Neural cell (in vitro differentiated cells): ENCODE results near the gene PNMA6F. TPM values are rescaled to one million over a fixed set of nuclear protein-coding genes. Genes with fewer than 3 reads are reported as not detected.

Experiments used
- H2AFZ ChIP-seq: fragments of 200-600, 300-800 bp; sonication (generic), shearing (Covaris generic); 2 replicates; pipeline ENCODE4 v1.6.0; 2014; ENCODE audit warnings: low read depth, mild to moderate bottlenecking, antibody characterized with exemption, low read length, moderate library complexity
- H3F3A ChIP-seq: fragments of 200-600 bp; shearing (Covaris generic); 2 replicates; pipeline ENCODE4 v1.6.1; 2016; ENCODE audit warnings: mild to moderate bottlenecking, moderate library complexity, mixed read lengths, antibody characterized with exemption, low read length; ENCODE audit not compliant: insufficient read depth, poor library complexity, severe bottlenecking
- H3K27ac ChIP-seq: fragments of 200-600, 300-800 bp; sonication (generic), shearing (Covaris generic); 2 replicates; pipeline ENCODE4 v1.5.1; 2014; ENCODE audit warnings: mild to moderate bottlenecking, low read length, moderate library complexity
- H3K27me3 ChIP-seq: fragments of 300-800, 200-600 bp; sonication (generic), shearing (Covaris generic); 2 replicates; pipeline ENCODE4 v1.6.0; 2014; ENCODE audit warnings: mild to moderate bottlenecking, low read depth, low read length, moderate library complexity; ENCODE audit not compliant: insufficient read depth
- H3K36me3 ChIP-seq: fragments of 300-800, 200-600 bp; sonication (generic), shearing (Covaris generic); 2 replicates; pipeline ENCODE4 v1.5.1; 2014; ENCODE audit warnings: mild to moderate bottlenecking, antibody characterized with exemption, low read length, moderate library complexity; ENCODE audit not compliant: insufficient read depth
- H3K4me2 ChIP-seq: fragments of 300-800, 200-600 bp; sonication (generic), shearing (Covaris generic); 2 replicates; pipeline ENCODE4 v1.6.0; 2014; ENCODE audit warnings: mild to moderate bottlenecking, low read length
- H3K4me3 ChIP-seq: fragments of 300-800, 200-600 bp; sonication (generic), shearing (Covaris generic); 2 replicates; pipeline ENCODE4 v1.5.1; 2014; ENCODE audit warnings: mild to moderate bottlenecking, low read length, moderate library complexity
- H3K79me2 ChIP-seq: fragments of 200-600 bp; shearing (Covaris generic); replicated peaks from 2 replicates; pipeline ENCODE4 v1.6.0; 2014; ENCODE audit warnings: mild to moderate bottlenecking, low read length, moderate library complexity; ENCODE audit not compliant: insufficient read depth
- H3K9ac ChIP-seq: fragments of 300-800, 200-600 bp; sonication (generic), shearing (Covaris generic); 2 replicates; pipeline ENCODE4 v1.6.1; 2016; ENCODE audit warnings: mild to moderate bottlenecking, low read length, mixed read lengths
- H3K9me2 ChIP-seq: fragments of 200-600 bp; shearing (Covaris generic); 2 replicates; pipeline ENCODE4 v1.6.1; 2016; ENCODE audit warnings: mild to moderate bottlenecking, low read length, mixed read lengths; ENCODE audit not compliant: insufficient read depth
- H3K9me3 ChIP-seq: fragments of 200-600, 300-800 bp; sonication (generic), shearing (Covaris generic); 2 replicates; pipeline ENCODE4 v1.6.1; 2016; ENCODE audit warnings: mild to moderate bottlenecking, mixed run types, low read length, moderate library complexity, mixed read lengths
- H4K20me1 ChIP-seq: fragments of 200-600 bp; shearing (Covaris generic); 2 replicates; pipeline ENCODE4 v1.6.1; 2016; ENCODE audit warnings: mild to moderate bottlenecking, mixed run types; ENCODE audit not compliant: insufficient read depth
- EP300 ChIP-seq: fragments of 450-650 bp; conservative IDR thresholded peaks from 2 replicates; pipeline ENCODE4 v1.6.1; 2014; ENCODE audit warnings: antibody characterized with exemption, mild to moderate bottlenecking, moderate library complexity; ENCODE audit not compliant: poor library complexity, severe bottlenecking
- EZH2 ChIP-seq: fragments of 200-600, 300-800 bp; shearing (Covaris generic), sonication (generic); IDR thresholded peaks from 2 replicates; pipeline ENCODE4 v1.6.1; 2014; ENCODE audit warnings: antibody characterized with exemption, low read length, borderline replicate concordance, mild to moderate bottlenecking; ENCODE audit not compliant: insufficient read depth, poor library complexity, severe bottlenecking
- MXI1 ChIP-seq: fragments of 450-650 bp; conservative IDR thresholded peaks from 2 replicates; pipeline ENCODE4 v1.6.1; 2014; ENCODE audit warnings: antibody characterized with exemption, mild to moderate bottlenecking; ENCODE audit not compliant: poor library complexity, severe bottlenecking
- POLR2AphosphoS5 ChIP-seq: IDR thresholded peaks from 2 replicates; pipeline ENCODE4 v1.6.1; 2012
- RAD21 ChIP-seq: fragments of 450-650 bp; conservative IDR thresholded peaks from 2 replicates; pipeline ENCODE4 v1.6.1; 2014; ENCODE audit warnings: antibody characterized with exemption, mild to moderate bottlenecking, moderate library complexity
- SMC3 ChIP-seq: fragments of 450-650 bp; conservative IDR thresholded peaks from 2 replicates; pipeline ENCODE4 v1.6.1; 2014; ENCODE audit warnings: antibody characterized with exemption, mild to moderate bottlenecking, moderate library complexity; ENCODE audit not compliant: poor library complexity
- TAF1 ChIP-seq: IDR thresholded peaks from 2 replicates; pipeline ENCODE4 v1.6.1; 2012; ENCODE audit warnings: low read depth
- polyA plus RNA-seq: library from polyadenylated mRNA; depleted of rRNA; stranded (reverse); fragments of >200 nt; gene quantifications from 2 replicates; pipeline ENCODE4 v1.2.3, GENCODE V29; 2014
- TF ChIP-seq, protein P1 (sequence below): IDR thresholded peaks from 2 replicates; pipeline ENCODE4 v1.6.1; 2012; ENCODE audit warnings: borderline replicate concordance
- TF ChIP-seq, protein P2 (sequence below): fragments of 450-650 bp; IDR thresholded peaks from 2 replicates; pipeline ENCODE4 v1.5.1; 2014; ENCODE audit warnings: antibody characterized with exemption, mild to moderate bottlenecking, moderate library complexity; ENCODE audit not compliant: poor library complexity, severe bottlenecking

PNMA6F gene
- polyA plus RNA-seq, 1 donor from 2014 or later: 0.77 TPM

DNA sequence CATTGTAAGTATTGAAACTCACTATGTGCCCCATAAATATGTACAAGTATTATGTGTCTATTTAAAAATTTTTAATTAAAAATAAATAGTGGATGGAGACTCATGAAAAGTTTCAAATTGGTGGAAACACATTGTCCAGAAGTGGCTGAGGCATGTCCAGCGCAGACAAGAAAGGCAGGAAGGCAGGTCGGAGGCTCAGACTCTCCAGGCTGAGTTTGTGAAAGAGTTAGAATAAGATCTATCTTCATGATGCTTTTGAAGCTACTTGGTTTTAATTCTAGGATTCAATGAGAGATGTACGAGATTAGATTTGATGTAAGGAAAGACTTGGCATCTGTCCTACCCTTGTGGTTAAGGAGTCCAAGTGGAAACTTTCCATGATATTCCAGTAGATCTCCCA, 19.8 kb downstream of the PNMA6F start:
- Histone ChIP-seq H3K4me3 (no peak overlapping the region), H3K9me3 (no peaks in the 10 kb centered on the region), H2AFZ (no peak overlapping the region), H3K79me2 (no peaks in the 10 kb centered on the region), H3K36me3 (no peaks in the 10 kb centered on the region), H4K20me1 (no peaks in the 10 kb centered on the region), H3K4me2 (no peak overlapping the region), H3K9me2 (no peaks in the 10 kb centered on the region), H3K9ac (no peak overlapping the region), H3F3A (no peaks in the 10 kb centered on the region), H3K27me3 (no peaks in the 10 kb centered on the region), H3K27ac (no peak overlapping the region)
- TF ChIP-seq EZH2: no peak
- TF ChIP-seq RAD21: no peak
- TF ChIP-seq TAF1: no peak
- TF ChIP-seq, protein P1, sequence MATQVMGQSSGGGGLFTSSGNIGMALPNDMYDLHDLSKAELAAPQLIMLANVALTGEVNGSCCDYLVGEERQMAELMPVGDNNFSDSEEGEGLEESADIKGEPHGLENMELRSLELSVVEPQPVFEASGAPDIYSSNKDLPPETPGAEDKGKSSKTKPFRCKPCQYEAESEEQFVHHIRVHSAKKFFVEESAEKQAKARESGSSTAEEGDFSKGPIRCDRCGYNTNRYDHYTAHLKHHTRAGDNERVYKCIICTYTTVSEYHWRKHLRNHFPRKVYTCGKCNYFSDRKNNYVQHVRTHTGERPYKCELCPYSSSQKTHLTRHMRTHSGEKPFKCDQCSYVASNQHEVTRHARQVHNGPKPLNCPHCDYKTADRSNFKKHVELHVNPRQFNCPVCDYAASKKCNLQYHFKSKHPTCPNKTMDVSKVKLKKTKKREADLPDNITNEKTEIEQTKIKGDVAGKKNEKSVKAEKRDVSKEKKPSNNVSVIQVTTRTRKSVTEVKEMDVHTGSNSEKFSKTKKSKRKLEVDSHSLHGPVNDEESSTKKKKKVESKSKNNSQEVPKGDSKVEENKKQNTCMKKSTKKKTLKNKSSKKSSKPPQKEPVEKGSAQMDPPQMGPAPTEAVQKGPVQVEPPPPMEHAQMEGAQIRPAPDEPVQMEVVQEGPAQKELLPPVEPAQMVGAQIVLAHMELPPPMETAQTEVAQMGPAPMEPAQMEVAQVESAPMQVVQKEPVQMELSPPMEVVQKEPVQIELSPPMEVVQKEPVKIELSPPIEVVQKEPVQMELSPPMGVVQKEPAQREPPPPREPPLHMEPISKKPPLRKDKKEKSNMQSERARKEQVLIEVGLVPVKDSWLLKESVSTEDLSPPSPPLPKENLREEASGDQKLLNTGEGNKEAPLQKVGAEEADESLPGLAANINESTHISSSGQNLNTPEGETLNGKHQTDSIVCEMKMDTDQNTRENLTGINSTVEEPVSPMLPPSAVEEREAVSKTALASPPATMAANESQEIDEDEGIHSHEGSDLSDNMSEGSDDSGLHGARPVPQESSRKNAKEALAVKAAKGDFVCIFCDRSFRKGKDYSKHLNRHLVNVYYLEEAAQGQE: no peak
- TF ChIP-seq MXI1: no peak
- TF ChIP-seq SMC3: no peak
- TF ChIP-seq, protein P2, sequence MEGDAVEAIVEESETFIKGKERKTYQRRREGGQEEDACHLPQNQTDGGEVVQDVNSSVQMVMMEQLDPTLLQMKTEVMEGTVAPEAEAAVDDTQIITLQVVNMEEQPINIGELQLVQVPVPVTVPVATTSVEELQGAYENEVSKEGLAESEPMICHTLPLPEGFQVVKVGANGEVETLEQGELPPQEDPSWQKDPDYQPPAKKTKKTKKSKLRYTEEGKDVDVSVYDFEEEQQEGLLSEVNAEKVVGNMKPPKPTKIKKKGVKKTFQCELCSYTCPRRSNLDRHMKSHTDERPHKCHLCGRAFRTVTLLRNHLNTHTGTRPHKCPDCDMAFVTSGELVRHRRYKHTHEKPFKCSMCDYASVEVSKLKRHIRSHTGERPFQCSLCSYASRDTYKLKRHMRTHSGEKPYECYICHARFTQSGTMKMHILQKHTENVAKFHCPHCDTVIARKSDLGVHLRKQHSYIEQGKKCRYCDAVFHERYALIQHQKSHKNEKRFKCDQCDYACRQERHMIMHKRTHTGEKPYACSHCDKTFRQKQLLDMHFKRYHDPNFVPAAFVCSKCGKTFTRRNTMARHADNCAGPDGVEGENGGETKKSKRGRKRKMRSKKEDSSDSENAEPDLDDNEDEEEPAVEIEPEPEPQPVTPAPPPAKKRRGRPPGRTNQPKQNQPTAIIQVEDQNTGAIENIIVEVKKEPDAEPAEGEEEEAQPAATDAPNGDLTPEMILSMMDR: no peak
- TF ChIP-seq POLR2AphosphoS5: no peak
- no peak for TF ChIP-seq EP300

DNA sequence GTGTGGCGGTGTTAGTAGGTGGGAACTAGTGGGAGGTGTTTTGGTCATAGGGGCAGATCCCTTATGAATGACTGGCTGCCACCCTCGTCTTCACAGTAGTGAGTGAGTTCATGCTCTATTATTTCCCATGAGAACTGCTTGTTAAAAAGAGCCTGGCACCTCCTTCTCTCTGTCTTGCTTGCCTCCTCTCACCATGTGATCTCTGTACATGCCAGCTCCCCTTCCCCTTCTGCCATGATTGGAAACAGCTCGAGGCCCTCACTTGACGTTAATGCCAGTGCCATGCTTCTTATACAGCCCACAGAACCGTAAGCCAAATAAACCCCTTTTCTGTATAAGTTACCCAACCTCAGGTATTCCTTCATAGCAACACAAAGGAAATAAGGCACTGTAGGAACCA, 21.7 kb downstream of the PNMA6F start:
- TF ChIP-seq, protein P2: no peak
- TF ChIP-seq EZH2 (no peak), TAF1 (no peak), RAD21 (no peak), MXI1 (no peak), EP300 (no peak), POLR2AphosphoS5 (no peak), SMC3 (no peak)
- TF ChIP-seq, protein P1: no peak
- Histone ChIP-seq H3K79me2 (no peaks in the 10 kb centered on the region), H3K27me3 (no peaks in the 10 kb centered on the region), H3K36me3 (no peaks in the 10 kb centered on the region), H3K9me2 (no peaks in the 10 kb centered on the region), H4K20me1 (no peaks in the 10 kb centered on the region), H3K4me2 (no peak overlapping the region), H3F3A (no peaks in the 10 kb centered on the region), H3K9ac (no peak overlapping the region), H3K27ac (no peak overlapping the region), H3K4me3 (no peak overlapping the region), H2AFZ (no peak overlapping the region), H3K9me3 (no peaks in the 10 kb centered on the region)
